HG03025 (cell line): ENCODE data around the gene SERPINA6.
"Not testable (repeated sequence)": the region's sequence is repeated elsewhere in the genome, so short reads cannot be mapped to it uniquely, and the experiment has no call there.

ENCODE experiments used
- ATAC-seq: cut with Tn5 transposase; IDR thresholded peaks from one replicate; pipeline ENCODE4 v1.9.1; 2021; ENCODE audit warnings: mild to moderate bottlenecking, moderate library complexity; ENCODE audit not compliant: unreplicated experiment, low FRiP score

Gene SERPINA6

DNA sequence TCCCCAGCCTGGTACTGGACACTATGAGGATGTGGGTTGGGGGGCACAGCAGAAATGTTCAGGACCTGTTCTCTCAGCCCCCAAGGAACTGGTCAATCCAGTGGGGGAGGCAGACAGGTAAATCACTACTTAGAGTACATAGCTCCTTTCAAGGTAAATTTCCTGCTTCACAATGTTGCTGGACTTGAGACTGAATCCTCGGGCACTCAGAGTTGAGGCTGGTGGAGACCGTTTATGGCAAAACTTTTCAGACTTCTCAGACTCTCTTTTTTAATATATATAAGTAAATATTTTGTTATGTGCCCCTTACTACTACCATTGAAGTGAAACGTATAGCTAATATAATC, 29.6 kb downstream of the SERPINA6 start:
- no peak for ATAC-seq

DNA sequence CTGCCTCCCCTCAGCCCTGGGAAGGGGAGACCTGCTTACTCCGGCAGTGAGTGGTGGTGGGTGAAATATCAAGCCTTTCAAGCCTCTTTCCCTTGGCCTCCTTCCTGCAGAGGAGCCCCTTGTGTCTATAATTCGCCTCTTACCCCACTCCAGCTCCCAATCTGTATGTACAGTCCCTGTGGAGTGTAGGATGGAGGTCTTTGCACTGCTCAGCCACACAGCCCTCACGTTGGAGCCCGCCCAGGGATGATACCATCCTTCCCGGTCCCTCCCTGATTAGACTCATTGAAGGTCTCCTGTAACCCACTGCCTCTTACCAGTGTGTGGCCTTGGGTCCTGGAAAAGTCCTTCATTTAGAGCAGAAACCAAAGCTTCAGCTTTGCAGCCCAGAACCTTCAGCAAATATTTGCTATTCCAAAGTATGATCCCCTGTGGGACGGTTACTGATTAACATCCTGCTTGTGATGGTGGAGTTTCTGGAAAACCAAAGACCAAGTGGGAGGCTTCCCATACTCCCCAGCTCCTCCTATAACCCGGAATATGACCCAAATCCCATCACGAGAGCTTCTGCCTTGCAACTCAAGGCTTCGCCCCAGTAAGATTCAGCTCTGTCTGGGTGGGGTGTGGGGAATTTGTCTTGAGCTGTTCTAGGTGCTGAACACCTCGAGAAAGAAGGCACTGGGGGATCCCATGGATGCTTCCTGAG, 30.1 kb downstream of the SERPINA6 start, which contains the start of gene SERPINA10:
TSS of gene SERPINA10 (minus strand) at position 397 of the 706 bp plus-strand sequence. CDS start 2,675 bp downstream, outside the sequence.
- no peak for ATAC-seq

DNA sequence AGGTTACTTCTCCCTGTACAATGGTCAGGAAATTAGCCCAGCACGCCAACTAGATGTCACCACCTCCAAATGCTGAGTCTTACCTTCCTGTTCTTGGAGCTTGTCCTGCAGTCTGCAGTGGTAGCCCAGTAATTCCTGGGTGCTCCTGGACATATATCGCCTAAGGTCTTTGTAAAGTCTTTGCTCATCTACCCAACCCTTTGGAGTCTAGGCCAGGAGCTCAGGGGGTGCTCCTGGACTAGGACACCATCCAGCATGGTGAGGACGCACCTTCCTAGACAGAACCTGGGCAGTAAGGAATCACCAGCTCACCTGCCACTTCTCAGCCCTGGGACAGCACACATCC, 30.6 kb downstream of the SERPINA6 start:
- ATAC-seq, result no peak

DNA sequence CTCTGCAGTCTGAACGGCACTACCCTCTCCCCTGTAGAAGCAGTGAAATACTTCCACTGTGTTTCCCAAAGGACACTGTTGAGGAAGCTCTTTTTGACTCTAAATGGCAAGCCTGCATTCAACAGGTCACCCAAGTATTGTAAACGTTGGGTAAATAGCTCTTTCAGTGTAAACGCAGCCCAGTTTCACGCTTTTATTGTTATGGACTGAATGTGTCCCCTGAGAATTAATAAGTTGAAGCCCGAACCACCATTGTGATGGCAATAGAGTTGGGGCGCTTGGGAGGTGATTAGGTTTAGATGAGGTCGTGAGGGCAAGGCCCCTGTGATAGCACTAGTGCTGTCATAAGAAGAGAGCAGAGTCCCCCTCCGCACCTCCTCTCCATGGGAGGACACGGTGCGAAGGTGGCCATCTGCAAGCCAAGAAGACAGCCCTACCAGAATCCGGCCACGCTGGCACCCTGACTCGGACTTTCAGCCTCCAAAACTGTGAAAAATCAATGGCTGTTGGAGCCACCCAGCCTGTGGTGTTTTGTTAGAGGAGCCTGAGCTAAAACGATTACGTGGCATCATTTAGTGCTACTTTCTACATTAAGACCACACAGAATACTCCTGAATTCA, 31.1 kb downstream of the SERPINA6 start:
- ATAC-seq, result no peak

DNA sequence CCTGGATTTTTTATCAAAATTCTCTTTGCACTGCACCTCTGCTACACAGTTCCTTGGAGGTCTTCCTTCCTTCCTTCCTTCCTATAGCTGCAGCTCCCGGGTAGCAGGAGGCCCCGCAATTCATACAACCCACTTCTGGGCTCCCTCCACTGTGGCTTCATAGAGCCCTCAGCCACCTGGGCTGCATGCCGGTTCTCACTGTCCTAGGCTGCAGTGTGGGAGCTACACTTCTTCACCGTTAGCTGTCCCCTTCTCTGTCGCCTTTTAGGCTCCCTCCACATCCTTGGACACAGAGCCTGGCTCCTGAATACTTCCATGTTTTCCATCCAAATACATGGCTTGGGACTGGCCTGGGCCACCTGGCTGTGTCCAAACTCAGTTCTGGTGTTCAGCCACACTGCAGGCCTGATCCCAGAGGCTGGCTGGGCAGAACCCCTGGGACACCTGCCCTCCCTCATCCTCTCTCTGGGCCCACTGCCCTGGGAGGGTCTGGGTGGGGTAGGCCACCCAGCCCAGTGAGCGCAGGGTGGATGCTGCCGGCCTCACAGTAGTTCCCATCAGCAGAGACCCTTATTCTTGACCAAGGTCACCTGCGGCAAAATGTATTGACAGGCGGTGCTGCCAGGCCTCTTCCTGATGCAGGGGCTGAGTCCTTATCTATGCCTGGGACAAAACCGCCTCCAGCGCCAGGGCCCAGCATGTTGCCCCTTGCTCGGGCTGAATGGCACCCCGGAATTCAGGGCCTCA, 31.8 kb downstream of the SERPINA6 start:
- no peak for ATAC-seq

DNA sequence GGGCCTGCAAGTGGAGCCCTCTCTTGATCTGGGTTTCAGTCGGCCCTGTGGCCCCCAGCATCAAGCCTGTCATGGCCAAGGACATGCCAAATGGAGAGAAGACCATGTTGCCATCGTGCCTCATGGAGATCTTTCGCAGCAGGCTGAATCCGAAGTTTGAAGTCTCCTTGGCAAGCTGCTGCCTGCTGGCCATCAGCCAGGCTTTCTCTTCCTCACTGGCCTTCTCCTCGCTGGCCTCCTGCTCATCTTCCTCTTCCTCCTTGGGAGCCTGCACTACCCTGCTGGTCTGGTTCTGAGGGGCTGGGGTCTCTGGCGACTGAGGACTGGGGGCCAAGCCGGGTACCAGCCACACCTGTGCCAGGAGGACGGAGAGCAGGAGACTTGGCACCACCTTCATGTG, 32.9 kb downstream of the SERPINA6 start:
- no peak for ATAC-seq

DNA sequence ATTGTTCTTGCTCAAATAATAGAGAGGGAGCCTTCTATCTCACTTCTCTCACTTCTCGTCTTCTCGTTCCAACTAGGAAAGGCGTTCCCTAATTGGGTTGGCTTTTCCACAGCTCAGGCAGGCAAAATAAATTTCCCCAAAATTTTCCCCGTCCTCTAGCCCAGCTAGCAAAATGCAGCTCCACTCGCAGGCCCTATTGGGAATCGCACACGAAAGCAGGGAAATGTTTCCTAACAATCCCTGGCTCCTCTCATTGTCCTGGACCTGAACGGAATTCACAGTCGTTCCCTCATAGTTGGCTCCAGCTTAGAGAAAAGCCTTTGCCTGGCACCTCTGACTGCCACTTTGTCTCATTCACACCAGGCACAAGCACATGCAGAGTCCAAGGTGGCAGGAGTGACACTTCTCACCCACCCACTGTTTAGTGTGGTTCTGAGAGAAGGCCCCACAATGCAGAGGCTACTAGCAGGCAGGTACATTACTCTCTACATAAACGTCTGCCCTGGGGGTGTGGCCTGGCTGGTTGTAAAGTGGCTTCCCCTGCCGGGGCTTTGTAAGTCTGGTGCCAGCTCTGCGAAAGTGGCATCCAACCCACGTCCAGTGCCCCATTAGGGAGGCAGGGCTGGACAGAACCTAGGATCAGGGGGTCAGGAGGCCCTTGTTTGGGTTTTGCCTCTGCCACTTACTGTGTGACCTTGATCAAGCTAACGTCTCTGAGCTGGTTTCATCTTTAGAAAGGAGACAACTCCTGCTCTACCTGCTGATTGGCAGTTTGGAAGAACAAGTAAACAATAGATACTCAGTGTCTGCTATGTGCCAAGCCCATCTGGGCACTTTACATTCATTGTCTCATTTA, 34.3 kb downstream of the SERPINA6 start:
- ATAC-seq, result no peak

DNA sequence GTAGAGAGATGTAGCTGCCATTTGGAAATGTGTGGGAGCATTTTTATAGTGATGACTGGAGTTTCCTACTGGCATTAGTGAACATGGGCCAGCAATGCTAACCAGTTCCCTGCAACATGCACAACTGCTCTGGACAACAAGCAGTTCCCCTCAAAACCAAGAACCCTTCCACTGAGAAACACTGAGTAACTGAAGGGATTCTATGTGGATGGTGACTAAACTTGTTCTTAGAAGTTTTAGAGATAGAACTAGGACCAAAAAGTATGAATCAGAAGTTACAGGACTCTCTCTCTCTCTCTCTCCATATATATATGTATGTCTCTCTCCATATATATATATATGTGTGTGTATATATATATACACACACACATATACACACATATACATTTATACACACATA, 38.0 kb downstream of the SERPINA6 start:
- no peak for ATAC-seq

DNA sequence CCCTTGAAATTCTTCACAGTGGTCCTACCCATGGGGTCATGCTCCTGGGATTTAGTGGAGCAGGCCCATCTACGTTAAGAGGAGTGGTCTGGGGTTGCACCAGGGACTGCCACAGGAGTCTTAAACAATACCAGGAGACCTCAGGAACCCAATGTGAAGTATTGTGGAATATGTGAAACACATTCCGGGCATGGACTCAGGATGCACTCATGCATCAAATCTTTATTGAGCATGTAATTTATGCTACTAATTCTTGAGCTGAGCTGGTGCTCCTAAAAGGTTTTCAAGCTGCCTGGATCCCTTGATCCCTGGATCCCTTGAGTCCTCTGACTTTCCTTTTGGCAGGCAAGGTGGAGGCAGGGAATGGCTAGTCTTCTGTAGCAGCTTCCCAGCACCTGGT, 38.9 kb downstream of the SERPINA6 start:
- no peak for ATAC-seq

DNA sequence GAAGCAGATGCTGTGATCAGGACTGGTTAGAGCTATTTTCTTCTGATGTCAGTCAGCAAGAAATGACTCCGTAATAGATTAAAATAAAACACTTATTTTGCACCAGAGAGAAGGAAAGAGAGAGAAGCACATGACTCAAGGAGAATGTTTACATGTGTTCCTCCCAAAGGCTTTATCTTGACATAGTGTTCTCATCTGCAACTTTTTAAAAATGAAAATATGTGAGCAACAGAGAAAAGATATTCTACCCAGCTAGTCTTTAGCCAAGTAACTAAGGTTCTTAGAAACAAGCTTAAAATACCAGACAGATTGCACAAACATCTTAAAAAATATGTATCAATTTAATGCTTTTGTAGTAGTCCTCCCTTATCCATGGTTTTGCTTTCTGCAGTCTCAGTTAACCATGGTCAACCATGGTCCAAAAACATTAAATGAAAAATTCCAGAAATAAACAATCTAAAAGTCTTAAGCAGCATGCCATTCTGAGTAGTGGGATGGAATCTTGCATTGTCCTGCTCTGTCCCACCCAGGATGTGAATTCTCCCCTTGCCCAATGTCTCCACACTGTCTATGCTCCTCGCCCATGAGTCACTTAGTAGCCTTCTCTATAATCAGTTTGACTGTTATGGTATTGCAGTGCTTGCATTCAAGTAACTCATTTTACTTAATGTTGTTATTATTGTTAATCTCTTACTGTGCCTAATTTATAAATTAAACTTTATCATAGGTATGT, 40.0 kb downstream of the SERPINA6 start:
- no peak for ATAC-seq

DNA sequence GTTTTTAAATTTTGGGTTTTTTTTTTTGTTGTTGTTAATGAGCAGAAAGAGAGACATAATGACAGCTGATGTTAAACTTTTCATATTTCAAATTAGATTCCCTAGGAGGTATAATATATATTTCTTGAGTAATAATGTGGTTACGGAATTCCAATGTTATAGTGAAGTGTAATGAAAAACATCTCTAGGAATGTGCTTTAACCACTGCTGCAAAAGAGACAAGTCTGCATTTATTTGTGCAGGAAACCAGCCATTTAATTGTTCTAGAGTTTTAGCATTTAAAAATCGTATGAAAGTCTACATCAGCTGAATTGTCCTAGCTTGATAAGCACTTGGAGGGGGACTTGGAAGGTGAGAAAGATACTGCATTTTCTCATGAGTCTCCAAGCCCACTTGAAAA, 44.4 kb downstream of the SERPINA6 start:
- ATAC-seq, result no peak

DNA sequence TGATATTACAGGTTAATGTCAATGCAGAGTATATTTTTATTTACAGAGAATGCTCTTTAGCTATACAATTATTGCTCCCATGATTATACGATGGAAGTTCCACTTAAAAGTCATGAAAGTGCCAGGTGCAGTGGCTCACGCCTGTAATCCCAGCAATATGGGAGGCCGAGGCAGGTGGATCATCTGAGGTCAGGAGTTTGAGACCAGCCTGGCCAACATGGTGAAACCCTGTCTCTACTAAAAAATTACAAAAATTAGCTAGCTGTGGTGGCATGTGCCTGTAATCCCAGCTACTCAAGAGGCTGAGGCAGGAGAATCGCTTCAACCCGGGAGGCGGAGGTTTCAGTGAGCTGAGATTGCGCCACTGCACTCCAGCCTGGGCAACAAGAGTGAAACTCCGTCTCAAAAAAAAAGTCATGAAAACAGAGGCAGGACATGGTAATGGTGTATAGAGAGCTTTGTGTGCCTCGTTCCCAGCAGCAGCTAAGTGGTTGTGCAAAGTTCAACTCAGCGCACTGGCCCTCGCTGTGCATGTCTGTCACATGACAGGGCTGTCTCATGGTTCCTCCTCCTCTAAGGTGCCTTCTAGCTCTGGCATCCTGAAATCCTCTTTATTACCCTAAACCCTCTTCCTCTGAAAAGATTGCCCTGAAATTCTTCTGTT, 46.1 kb downstream of the SERPINA6 start:
- ATAC-seq, result not testable (repeated sequence)

DNA sequence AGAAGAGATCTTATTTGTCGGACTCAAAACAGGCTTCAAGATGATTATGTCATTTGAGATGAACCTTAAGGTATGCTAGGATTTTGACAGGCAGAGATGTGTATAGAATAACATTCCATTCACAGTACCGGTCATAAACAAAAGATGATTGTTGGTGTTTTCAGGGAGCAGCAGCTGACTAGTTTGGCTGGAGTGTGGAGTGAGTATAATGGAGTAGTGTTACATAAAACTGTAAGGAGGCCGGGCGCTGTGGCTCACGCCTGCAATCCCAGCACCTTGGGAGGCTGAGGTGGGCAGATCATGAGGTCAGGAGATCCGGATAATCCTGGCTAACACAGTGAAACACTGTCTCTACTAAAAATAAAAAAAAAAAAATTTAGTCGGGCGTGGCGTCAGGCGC, 54.0 kb downstream of the SERPINA6 start:
- ATAC-seq, result no peak

DNA sequence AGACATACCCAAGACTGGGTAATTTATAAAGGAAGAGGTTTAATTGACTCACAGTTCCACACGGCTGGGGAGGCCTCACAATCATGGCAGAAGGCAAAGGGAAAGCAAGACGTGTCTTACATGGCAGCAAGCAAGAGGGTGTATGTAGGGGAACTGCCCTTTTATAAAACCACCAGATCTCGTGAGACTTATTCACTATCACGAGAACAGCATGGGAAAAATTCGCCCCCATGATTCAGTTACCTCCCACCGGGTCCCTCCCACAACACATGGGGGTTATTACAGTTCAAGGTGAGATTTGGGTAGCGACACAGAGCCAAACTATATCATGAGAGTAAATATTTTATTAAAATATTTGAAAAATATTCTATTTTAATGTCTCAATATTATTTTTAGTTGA, 54.6 kb downstream of the SERPINA6 start:
- ATAC-seq, result not testable (repeated sequence)

DNA sequence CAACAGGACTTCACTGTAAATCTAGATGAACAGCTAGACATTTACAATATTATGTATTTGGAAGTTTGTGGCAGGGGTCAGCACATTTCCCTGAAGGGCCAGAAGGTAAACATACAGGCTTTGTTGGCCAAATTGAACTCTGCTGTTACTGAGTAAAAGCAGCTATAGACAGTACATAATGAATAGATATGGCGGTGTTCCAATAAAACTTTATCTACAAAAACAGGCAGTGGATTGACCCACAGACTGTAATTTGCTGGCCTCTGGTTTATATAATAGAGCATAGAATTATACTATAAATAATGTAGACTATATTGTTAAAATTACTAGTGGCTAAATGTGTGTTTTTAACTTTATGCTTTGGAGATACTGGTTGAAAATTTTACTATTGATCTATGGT, 55.8 kb downstream of the SERPINA6 start:
- no peak for ATAC-seq

DNA sequence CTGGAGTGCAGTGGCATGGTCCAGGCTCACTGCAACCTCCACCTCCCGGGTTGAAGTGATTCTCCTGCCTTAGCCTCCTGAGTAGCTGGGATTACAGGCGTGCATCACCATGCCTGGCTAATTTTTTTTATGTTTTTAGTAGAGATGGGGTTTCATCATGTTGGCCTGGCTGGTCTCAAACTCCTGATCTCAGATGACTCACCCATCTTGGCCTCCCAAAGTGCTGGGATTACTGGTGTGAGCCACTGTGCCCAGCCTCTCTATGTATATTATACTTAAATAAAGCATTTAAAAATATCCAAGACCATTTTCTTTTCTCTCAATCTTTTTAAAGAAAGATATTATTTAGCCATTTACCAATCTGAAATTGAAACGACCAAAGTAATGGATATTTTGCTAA, 58.9 kb downstream of the SERPINA6 start:
- ATAC-seq, result not testable (repeated sequence)
